Peyer's patch (tissue), 4 donors: ENCODE measurements around the gene CHAF1A.

Experiments used
- CTCF ChIP-seq, 6 experiments: fragments of 450-650 bp in 4 of 6; fragments of 200-600 bp in 2 of 6; sonication (generic) in 1 of 6; IDR thresholded peaks; one replicate each; pipeline ENCODE4 v1.5.1; 2017 to 2019; ENCODE audit warnings: antibody characterized with exemption in 6 of 6, mild to moderate bottlenecking in 3 of 6, moderate library complexity in 1 of 6
- POLR2A ChIP-seq, 2 donors: fragments of 450-650 bp; IDR thresholded peaks; one replicate each; pipeline ENCODE4 v1.5.1; 2017; ENCODE audit warnings: antibody characterized with exemption in 2 of 2, mild to moderate bottlenecking in 2 of 2, moderate library complexity in 2 of 2

GRCh38 chr19:4373601-4374497, 28.6 kb upstream of the CHAF1A start:
- no peak for TF ChIP-seq CTCF (IDR thresholded peaks at IDR 0.05)
- no peak for TF ChIP-seq POLR2A (IDR thresholded peaks at IDR 0.05)
